ENCODE data around the gene NSD1. TPM values are rescaled to one million over a fixed set of nuclear protein-coding genes. Genes with fewer than 3 reads are reported as not detected.
A peak's percentile ranks its signal among the peaks of the same experiment; 100 is the strongest.

Gene NSD1
- total RNA-seq, 1 donor from 2014 or later = 45.4 TPM

GRCh38 chr5:177095088-177095669 is 38.4 kb upstream of the NSD1 start:
- Histone ChIP-seq H3K27ac (peak overlapping the region; percentile 30), H3K9me3 (no peaks in the 10 kb centered on the region), H3K4me1 (peaks cover 27% of the 10 kb centered on the region), H3K27me3 (no peaks in the 10 kb centered on the region), H3K4me3 (no peak overlapping the region), H3K36me3 (no peaks in the 10 kb centered on the region)
- TF ChIP-seq POLR2AphosphoS5 (IDR thresholded peaks at IDR 0.05; ENCODE audit: insufficient read depth in 1 of 2, low read depth in 1 of 2) (no peak), POLR2A (IDR thresholded peaks at IDR 0.05) (no peak)
- TF ChIP-seq, protein P1, sequence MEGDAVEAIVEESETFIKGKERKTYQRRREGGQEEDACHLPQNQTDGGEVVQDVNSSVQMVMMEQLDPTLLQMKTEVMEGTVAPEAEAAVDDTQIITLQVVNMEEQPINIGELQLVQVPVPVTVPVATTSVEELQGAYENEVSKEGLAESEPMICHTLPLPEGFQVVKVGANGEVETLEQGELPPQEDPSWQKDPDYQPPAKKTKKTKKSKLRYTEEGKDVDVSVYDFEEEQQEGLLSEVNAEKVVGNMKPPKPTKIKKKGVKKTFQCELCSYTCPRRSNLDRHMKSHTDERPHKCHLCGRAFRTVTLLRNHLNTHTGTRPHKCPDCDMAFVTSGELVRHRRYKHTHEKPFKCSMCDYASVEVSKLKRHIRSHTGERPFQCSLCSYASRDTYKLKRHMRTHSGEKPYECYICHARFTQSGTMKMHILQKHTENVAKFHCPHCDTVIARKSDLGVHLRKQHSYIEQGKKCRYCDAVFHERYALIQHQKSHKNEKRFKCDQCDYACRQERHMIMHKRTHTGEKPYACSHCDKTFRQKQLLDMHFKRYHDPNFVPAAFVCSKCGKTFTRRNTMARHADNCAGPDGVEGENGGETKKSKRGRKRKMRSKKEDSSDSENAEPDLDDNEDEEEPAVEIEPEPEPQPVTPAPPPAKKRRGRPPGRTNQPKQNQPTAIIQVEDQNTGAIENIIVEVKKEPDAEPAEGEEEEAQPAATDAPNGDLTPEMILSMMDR (IDR thresholded peaks at IDR 0.05) = no peak
- DNase-seq (ENCODE audit: extremely low spot score in 2 of 2) = no peak
- intact Hi-C loops (cut with DNase I) = no loop called here

GRCh38 chr5:177096162-177097015 is 37.2 kb upstream of the NSD1 start:
- Histone ChIP-seq H3K4me3 (no peak overlapping the region), H3K36me3 (no peaks in the 10 kb centered on the region), H3K4me1 (peaks cover 27% of the 10 kb centered on the region), H3K27me3 (no peaks in the 10 kb centered on the region), H3K27ac (no peak overlapping the region), H3K9me3 (no peaks in the 10 kb centered on the region)
- intact Hi-C loops (cut with DNase I) = no loop called here
- TF ChIP-seq, protein P1 (IDR thresholded peaks at IDR 0.05) = no peak
- TF ChIP-seq POLR2AphosphoS5 (IDR thresholded peaks at IDR 0.05; ENCODE audit: insufficient read depth in 1 of 2, low read depth in 1 of 2) (no peak), POLR2A (IDR thresholded peaks at IDR 0.05) (no peak)
- no peak for DNase-seq (ENCODE audit: extremely low spot score in 2 of 2)

DNA sequence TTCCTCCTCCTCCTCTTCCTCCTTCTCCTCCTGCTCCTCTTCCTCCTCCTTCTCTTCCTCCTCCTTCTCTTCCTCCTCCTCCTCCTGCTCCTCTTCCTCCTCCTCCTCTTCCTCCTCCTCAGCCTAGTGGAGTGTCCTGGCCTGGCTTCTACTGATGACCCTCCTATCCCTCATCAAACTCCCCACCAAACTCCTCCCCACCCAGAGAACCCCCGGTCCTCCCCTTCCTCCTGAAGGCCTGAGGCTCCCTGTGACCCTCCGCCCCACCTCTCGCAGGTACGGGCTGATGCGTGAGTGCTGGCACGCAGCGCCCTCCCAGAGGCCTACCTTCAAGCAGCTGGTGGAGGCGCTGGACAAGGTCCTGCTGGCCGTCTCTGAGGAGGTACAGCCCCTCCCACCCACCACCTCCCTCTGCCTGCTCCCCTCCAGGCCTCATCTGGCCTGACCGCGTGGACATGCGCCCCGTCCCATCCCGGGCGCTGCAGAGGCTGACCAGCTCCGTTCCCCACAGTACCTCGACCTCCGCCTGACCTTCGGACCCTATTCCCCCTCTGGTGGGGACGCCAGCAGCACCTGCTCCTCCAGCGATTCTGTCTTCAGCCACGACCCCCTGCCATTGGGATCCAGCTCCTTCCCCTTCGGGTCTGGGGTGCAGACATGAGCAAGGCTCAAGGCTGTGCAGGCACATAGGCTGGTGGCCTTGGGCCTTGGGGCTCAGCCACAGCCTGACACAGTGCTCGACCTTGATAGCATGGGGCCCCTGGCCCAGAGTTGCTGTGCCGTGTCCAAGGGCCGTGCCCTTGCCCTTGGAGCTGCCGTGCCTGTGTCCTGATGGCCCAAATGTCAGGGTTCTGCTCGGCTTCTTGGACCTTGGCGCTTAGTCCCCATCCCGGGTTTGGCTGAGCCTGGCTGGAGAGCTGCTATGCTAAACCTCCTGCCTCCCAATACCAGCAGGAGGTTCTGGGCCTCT is 36.3 kb upstream of the NSD1 start:
- H3K27ac ChIP-seq = no peak overlapping the region
- no peak for TF ChIP-seq POLR2A (IDR thresholded peaks at IDR 0.05)
- TF ChIP-seq, protein P1 (IDR thresholded peaks at IDR 0.05) = no peak
- TF ChIP-seq POLR2AphosphoS5 (IDR thresholded peaks at IDR 0.05; ENCODE audit: insufficient read depth in 1 of 2, low read depth in 1 of 2) = no peak
- no peaks in the 10 kb centered on the region for H3K36me3 ChIP-seq
- H3K27me3 ChIP-seq = no peaks in the 10 kb centered on the region
- peaks cover 27% of the 10 kb centered on the region for H3K4me1 ChIP-seq
- intact Hi-C loops (cut with DNase I) = no loop called here
- DNase-seq (ENCODE audit: extremely low spot score in 2 of 2) = no peak
- H3K9me3 ChIP-seq = no peaks in the 10 kb centered on the region
- H3K4me3 ChIP-seq = no peak overlapping the region

DNA sequence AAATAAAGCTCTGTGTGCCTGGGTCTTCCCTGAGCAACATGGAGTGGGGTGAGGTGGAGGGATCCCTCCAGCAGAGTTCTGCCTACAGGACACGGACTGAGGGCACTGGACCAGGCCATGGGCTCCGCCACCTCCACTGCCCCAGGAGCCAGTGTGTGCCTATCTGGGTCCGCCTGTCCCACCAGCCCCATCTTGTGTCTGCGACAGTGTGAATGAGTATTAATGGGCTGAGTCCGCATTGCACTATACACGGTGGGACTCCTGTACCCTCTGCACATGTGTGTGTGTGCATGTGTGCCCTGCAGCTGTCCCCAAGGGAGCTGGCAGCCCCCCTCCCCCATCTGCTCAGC is 35.5 kb upstream of the NSD1 start:
- DNase-seq (ENCODE audit: extremely low spot score in 2 of 2) = no peak
- Histone ChIP-seq H3K4me3 (no peak overlapping the region), H3K27me3 (no peaks in the 10 kb centered on the region), H3K4me1 (peaks cover 27% of the 10 kb centered on the region), H3K36me3 (no peaks in the 10 kb centered on the region), H3K27ac (peak overlapping the region; percentile 56), H3K9me3 (no peaks in the 10 kb centered on the region)
- TF ChIP-seq POLR2A (IDR thresholded peaks at IDR 0.05) (no peak), POLR2AphosphoS5 (IDR thresholded peaks at IDR 0.05; ENCODE audit: insufficient read depth in 1 of 2, low read depth in 1 of 2) (no peak)
- TF ChIP-seq, protein P1 (IDR thresholded peaks at IDR 0.05) = no peak
- intact Hi-C loops (cut with DNase I) = no loop called here

All from vagina (tissue), 2 donors.